GM12874 (cell line): ENCODE results near the gene BUD31.

Source experiments
- CTCF ChIP-seq: IDR thresholded peaks from 2 replicates; pipeline ENCODE4 v1.5.1; 2011; ENCODE audit warnings: low read depth, mild to moderate bottlenecking, control low read depth, low read length, moderate library complexity; ENCODE audit not compliant: insufficient read depth

The BUD31 gene

DNA sequence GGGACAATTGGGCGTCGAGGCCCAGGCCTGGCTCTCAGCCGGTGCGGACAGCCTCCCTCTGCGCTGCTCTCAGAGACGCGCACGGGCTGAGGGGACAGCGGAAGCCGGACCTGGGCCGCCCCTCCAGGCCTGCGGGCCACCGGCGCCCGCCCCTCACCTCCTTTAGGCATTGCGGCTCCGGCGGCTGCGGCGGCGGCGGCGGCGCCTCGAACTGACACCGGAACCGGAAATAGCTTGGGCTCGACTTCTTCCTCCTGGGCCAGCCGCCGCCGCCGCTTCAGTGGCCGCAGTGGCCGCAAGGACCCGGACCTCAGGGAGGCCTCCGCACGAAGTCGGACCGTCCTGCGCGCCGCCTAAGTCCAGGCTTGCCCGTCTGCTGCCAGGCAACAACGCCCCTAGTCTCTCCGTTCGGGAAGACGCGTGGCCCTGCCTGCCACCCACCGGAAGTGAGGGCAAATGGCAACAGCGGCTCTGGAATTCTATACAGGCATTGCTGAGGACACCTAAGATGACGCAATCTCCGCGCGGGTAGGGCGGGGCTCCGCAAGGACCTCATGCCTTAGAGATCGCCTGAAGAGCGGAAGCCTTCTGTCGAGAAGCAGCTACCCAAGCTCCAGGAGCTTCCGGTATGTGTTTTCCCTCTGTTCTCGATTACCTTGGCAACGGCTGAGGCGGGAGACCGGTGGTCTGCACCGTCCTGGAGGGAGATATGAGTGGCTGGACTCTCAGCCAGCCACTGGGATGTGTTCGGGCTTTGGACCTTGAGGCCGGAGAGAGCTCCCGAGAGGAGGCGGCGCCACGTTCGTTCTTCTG lies at the start of gene BUD31, which contains the start of gene PDAP1:
TSS of gene BUD31 (plus strand) at position 591 of the 813 bp plus-strand sequence. CDS start 2,124 bp downstream, outside the sequence.
TSS of gene PDAP1 (minus strand) at position 219 of the 813 bp plus-strand sequence. CDS start at position 170, 49 bp downstream.
- TF ChIP-seq CTCF = no peak

DNA sequence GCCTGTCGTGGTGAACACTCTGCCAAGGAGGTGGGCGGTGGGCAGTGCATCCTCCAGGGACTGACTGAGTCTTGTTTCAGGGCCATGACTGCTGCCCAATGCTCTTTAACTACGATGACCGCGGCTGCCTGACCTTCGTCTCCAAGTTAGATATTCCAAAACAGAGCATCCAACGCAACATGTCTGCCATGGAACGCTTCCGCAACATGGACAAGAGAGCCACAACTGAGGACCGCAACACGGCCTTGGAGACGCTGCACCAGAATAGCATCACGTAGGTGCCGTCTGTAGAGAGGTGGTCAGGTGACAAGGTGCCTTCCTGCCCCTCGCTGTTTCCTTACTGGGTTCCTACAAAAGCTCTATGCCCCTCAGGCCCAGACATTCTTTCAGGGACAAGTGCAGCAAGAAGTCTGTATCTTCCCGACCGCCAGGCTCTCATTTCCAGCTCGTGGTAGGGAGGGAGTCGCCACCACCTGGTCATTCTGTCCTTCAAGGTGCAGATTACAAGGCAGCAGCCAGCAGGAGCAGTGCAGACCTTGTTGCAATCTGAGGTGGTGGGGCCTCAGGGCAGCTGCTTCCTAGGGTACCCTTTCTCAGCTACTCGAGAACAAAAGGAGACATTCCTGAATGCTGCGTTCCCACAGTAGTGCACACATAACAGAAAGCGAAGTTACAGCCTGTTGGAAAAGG lies 49.2 kb upstream of the BUD31 start:
- TF ChIP-seq CTCF = no peak

GRCh38 chr7:99362801-99363200 lies 46.0 kb upstream of the BUD31 start:
- TF ChIP-seq CTCF = no peak

GRCh38 chr7:99363286-99363685 lies 45.5 kb upstream of the BUD31 start:
- TF ChIP-seq CTCF = no peak

- peak; percentile 65 for TF ChIP-seq CTCF
Observed at GRCh38 chr7:99365318-99366141, 43.2 kb upstream of the BUD31 start.

DNA sequence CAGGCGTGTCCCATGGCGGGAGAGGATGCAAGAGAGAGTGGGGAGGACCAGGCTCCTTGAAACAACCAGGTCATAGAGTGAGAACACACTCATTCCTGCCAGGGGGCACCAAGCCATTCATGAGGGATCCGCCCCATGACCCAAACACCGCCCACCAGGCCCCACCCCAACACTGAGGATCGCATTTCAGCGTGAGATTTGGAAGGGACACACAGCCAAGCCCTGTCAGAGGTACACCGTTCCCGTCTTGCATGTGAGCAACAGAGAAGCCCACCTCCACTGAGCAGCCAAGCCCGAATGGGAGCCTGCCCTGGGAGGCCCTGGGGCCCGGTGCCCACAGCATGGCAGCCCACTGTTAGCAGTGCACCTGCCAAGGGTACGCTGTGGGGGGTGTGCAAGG lies 42.1 kb upstream of the BUD31 start:
- TF ChIP-seq CTCF = no peak
